HG03159 (cell line): Measurements from ENCODE around the gene CCDC57.
"Not testable (repeated sequence)": the region's sequence is repeated elsewhere in the genome, so short reads cannot be mapped to it uniquely, and the experiment has no call there.

ENCODE experiments used
- ATAC-seq: cut with Tn5 transposase; IDR thresholded peaks from one replicate; pipeline ENCODE4 v1.9.1; 2021; ENCODE audit warnings: mild to moderate bottlenecking, moderate library complexity; ENCODE audit not compliant: unreplicated experiment

CCDC57 gene

DNA sequence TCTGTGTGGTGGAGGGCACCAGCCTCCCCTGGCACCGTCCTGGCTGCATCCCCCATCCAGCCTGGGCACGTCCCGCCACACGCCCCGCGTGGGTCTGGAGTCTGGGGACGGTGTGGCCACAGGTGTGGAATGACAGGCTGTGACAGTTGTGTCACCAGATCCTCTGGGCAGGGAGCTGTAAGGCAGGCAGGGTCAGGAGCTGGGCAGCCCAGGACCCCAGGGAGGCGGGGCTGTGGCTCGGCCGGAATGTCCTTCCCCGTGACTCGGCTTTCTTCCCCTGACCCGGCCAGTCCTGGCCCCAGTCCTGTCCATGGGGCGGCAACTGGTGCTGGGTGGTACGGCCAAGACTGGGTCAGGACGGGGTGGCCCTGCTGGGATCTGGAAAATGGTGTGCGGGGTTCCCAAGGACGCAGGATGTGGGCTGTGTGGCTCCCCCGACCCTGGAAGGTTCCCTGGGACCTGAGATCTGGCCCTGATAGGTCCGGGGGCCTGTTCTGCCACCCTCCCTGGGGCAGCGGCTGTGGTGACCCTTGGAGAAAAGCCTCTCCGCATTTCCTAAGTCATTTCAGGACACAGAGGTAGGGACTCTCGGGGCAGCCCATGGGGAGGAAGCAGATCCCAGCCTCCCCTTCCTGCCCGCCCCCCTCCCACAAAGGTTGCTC, 12.9 kb upstream of the CCDC57 start:
- ATAC-seq = no peak

DNA sequence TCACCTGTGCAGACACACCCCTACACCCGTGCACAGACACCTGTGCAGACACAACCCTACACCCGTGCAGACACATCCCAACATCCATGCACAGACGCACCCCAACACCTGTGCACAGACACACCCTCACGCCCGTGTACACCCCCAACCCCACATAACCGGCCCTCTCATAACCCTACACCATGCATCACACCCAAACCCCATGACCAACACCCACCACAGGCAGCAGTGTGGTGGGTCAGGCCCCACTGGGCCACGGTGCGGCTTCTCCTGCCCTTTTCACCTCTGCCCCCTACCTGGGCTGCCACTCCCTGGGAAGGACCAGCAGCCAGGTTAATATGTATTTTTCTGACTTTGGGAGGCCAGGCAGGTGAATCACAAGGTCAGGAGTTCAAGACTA, 12.0 kb upstream of the CCDC57 start:
- no peak for ATAC-seq

GRCh38 chr17:82223517-82223916, 10.9 kb upstream of the CCDC57 start:
- no peak for ATAC-seq

GRCh38 chr17:82222816-82223215, 10.2 kb upstream of the CCDC57 start:
- ATAC-seq = no peak

GRCh38 chr17:82221341-82221902, 8.8 kb upstream of the CCDC57 start:
- no peak for ATAC-seq

- ATAC-seq = no peak
Observed at GRCh38 chr17:82219753-82220709, 7.4 kb upstream of the CCDC57 start.

- no peak for ATAC-seq
Observed at GRCh38 chr17:82219083-82219482, 6.4 kb upstream of the CCDC57 start.

DNA sequence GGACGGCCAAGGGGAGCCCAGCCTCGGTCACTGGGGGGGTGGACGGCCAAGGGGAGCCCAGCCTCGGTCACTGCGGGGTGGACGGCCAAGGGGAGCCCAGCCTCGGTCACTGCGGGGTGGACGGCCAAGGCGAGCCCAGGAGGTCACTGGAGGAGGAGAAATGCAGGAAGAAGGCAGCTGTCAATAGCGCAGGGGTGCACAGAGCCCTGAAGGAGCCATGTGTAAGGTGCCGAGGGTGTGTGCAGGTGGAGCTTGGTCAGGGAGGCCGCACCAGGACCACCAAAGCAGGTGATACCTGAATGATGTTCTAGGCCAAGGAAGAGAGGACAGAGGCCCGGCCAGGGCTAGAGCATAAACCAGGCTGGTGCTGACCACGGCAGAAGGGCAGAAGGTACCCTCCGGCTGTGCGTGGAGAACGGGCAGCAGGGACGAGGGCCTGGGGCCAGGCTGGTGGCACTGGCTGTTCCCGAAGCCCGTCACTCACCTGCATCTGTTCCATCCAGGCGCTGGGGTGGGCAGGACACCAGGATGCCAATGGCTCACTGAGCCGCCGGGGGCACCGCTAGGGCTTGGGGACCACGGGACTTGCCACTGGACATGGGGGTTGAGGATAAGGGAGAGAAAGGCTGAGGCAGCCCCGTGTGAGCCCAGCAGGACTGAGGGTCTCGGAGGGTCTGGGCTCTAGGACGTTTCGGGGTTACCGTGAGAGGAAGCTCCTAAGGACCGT, 5.9 kb upstream of the CCDC57 start:
- no peak for ATAC-seq

DNA sequence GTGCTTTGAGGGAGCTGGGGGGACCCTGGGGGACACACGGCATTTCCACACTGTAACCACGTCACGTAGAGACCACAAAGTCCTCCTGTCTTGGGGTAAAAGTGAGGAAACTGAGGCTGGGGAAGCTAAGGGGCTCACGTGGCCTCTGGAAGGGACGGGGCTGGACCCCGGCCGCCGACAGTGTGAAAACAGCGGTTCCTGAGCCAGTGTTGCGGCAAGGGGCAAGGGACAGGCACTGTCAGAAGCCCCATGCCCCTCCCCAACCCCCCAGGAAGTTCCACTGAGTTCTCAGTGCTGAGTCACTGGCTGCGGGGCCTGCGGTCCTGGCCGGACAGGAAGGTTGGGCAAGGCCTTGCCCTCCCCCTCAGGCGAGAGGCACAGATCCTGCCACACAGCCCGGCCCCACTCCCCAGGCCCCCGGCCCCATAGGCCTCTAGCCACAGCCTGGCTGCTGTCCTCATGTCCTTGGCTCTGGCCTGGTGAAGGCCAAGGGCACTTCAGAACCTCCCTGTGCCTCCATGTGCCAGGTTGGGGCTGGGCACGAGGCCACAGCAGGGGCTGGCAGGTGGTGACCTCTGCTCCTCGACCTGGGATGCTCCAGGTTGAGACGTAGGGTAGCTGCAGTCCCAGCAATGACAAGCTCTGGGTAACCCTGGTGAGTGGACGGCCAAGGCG, 5.0 kb upstream of the CCDC57 start:
- ATAC-seq = no peak

DNA sequence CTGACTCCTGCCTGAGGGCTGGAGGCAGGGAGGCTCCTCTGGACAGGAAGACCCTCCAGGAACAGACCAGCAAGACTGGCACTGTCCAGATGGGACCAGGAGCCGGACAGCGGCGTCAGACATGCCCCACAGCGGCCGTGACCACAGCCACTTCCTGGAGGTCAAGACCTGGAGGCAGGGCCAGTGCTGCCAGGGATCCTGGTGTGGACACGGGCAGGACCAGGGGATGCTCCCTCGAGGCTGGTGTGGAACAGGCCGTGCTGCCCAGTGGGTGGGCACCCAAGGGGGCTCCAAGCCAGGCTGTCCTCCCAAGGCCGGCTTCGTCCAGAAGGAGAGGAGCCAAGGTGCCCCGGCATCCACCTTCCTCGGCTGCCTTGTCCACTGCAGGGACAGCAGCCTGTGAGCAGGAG, 4.5 kb upstream of the CCDC57 start:
- ATAC-seq = no peak

DNA sequence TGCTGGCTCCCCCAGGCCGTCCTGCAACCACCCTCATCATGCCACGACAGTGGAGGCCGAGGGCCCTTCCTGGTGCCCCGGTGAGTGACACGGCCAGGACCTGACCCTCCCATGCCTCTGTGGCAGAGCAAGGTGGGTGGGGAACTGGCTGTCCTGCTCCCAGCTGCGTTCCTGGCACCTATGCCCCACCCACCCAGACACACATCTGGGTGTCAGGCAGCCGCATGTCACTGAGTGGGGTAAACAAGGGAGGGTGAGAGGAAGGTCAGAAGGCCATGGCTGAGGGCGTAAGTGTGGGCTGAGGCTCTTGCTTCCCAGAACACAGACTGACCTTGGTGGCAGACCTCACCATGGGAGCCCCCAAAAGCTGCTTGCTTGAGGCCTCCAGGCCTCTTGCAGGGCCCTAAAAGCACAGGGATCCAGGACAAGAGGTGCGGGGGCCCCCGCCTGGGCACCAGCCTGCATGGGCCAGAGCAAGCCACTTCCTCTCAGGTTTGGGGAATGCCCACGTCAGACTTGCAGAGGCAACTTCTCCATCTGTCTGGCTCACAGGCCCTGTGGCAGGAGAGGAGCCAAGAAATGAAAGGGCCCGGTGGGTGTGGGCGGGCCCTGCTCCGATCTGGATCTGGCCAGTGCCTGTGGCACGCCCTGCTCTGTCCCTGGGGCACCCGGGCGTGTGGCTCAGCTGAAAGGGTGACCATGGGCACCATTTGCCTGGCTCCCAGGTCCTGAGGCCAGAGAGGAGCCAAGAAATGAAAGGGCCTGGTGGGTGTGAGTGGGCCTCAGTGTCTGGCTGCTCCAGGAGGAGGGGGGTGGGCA, 3.9 kb upstream of the CCDC57 start:
- ATAC-seq = no peak

- no peak for ATAC-seq
Observed at GRCh38 chr17:82215972-82216300, 3.3 kb upstream of the CCDC57 start.

DNA sequence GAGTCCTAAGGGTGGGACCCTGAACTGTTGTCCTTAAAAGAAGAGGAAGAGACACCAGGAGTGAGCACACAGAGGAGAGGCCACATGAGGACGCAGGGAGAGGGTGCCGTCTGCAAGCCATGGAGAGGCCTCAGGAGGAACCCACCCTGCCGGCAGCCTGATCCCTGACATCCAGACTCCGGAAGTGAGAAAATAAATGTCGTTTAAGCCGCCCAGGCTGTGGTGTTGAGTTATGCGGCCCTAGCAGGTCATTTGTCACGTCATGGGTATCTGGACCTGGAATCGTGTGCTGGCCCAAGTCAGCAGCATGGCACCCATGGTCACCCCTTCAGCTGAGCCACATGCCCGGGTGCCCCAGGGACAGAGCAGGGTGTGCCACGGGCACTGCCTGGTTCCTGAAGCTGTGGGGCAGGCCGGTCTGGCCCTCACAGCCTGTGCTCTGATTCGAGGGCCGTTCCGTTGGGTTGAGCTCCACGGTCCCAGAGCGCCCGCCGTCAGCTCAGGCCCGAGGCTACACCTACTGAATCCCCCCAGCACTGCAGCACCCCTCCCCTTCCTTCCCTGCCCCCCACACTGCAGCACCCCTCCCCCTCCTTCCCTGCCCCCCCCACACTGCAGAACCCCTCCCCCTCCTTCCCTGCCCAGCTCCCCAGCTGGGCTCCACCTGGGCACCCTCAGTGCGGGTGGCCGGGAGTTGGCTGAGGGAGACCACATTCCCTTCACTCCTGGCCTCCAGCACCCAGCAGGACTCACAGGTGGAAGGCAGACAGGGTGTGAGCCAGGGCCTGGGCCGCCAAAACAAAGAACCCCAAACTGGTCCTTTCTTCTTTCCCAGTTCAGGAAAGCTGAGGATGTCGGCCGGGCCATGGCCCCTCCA, 2.7 kb upstream of the CCDC57 start:
- ATAC-seq = no peak

DNA sequence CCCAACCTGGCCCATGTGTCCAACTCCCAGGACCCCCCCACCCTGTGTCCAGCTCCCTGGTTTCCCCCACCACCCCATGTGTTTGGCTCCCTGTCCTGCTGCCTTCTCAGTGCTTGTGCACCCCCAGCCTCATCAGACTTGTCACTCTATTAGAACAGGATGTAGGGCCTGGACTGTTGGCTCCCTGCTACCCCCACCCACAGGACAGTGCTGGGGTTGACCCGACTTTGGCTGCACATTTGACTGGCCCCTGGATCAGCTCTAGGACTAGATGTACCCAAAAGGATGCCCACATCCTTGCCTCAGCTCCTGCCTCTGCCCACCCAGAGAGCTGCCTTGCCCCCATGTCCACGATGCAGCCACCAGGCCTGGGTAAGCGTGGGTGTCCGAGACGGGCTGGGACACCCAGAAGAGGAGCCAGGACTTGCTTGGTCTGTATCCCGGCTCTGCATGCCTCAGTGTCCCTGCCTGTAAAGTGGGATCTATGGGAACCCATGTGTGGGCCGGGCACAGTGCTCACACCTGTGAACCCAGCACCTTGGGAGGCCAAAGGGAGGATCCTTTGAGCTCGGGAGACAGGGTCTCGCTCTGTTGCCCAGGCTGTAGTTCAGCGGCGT, 1.5 kb upstream of the CCDC57 start:
- ATAC-seq = no peak

DNA sequence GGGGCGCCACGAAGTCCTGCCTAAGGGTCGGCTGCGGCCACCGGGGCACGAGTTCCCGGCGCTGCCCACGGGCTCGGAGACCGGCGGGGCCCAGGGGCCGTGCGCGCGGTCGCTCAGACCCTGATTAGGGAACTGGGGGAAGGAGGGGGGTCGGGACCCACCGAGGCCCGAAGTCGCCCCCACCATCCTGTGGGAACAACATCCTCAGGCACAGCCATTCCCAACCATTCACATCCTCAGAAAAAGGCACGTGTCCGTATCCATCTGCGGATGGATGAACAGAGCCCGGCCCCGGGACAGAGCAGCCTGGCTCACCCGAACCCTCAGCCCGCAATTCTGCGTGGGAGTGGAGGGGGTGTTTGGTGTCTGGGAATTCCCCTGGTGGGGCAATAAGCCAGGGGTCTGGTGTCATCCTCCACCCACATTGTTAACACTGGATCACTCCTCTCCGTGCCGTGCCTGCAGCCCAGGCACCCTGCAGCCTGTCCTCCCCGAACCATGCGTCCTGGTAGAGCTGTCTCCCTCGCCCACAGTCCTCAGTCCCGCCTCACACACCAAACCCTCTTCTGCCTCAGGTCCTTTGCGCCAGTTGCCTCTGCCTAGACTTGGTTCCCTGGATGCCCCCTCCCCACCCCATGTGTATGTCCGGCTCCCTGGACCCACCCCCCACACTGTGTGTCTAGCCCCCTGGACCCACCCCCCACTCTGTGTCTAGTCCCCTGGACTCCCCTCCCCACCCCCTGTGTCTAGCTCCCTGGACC, 789 bp upstream of the CCDC57 start:
- peak; percentile 14 for ATAC-seq

- not testable (repeated sequence) for ATAC-seq
Observed at GRCh38 chr17:82210655-82211054, 2.0 kb downstream of the CCDC57 start.

DNA sequence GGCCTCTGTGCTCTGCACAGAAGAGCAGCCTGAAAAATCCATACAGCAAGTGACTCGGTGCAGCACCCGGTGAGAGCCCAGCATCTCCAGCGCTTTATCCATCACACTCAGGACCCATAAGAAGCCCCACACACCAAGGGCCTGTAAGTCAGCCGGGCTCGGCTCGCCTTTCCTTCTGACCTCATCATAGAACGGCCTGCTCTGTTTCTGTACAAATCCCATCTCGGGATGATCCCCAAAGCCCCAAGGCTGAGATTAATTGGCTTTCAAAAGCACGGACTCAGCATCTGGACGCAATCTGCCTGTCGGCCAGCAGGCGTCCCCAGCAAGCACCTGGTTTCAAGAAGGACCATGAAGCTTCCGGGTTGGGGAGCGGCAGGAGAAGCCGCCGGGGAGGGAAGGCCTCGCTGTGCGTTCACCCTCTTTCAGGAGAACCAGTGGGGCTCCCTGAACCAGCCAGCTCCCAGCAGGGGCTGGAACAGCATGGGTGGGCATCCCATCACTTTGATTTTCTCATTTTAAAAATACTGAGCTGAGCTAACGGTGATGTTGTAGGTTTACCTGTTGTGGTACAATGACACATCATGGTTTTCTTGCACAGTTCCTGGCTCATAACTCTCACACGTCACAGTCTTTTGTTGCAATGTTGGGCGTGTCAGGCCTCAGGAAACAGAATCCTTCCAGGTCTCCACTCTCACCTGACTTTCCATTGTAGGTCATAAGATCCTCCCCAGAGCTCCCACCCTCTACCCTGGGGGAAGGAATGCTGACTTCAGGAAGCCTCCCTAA, 6.7 kb downstream of the CCDC57 start:
- peak; percentile 67 for ATAC-seq
